HG02588 (cell line): ENCODE measurements around the gene TGFBR2.

Source experiments
- ATAC-seq: cut with Tn5 transposase; IDR thresholded peaks from one replicate; pipeline ENCODE4 v1.9.1; 2021; ENCODE audit warnings: mild to moderate bottlenecking, moderate library complexity; ENCODE audit not compliant: unreplicated experiment

The TGFBR2 gene

DNA sequence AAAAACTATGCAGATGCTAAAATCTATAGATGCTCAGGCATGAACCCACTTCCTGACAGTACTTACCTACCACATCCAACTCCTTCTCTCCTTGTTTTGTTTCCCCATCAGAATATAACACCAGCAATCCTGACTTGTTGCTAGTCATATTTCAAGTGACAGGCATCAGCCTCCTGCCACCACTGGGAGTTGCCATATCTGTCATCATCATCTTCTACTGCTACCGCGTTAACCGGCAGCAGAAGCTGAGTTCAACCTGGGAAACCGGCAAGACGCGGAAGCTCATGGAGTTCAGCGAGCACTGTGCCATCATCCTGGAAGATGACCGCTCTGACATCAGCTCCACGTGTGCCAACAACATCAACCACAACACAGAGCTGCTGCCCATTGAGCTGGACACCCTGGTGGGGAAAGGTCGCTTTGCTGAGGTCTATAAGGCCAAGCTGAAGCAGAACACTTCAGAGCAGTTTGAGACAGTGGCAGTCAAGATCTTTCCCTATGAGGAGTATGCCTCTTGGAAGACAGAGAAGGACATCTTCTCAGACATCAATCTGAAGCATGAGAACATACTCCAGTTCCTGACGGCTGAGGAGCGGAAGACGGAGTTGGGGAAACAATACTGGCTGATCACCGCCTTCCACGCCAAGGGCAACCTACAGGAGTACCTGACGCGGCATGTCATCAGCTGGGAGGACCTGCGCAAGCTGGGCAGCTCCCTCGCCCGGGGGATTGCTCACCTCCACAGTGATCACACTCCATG, 65.3 kb downstream of the TGFBR2 start:
- ATAC-seq, result no peak

DNA sequence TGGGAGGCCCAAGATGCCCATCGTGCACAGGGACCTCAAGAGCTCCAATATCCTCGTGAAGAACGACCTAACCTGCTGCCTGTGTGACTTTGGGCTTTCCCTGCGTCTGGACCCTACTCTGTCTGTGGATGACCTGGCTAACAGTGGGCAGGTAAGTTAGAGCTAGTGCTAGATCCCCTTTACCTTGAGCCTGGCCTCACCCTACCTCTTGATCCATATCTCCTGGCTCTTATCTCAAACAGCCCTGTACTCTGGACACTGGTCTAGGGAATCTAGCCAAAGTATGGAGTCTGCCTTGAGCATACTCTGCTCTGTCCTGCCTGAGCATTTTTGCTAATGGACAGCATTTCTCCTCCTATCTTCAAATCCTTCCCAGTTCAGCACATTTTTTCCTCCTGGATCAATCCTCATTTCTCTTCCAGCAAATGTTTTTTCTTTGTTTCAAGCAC, 65.9 kb downstream of the TGFBR2 start:
- no peak for ATAC-seq

DNA sequence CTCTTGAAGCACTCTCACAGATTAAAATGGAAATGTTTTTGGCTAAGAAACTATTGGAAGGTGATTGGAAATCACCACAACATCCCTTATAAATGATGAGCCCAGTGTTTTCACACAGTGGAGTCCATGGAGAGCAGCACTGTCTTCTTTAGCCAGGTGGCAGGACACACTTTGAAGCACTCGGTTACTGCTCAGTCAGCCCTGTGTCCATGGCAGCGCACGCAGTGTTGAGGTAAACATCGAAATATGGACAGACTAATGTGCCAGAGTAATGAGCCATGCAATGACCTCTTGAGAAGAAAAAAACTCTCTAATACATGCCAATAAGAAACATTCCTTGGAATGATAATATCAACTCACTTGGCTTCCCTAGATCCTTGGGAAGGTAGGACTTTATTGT, 66.6 kb downstream of the TGFBR2 start:
- ATAC-seq, result no peak

- ATAC-seq, result no peak
These were observed 67.3 kb downstream of the TGFBR2 start for GRCh38 chr3:30673425-30674341.

DNA sequence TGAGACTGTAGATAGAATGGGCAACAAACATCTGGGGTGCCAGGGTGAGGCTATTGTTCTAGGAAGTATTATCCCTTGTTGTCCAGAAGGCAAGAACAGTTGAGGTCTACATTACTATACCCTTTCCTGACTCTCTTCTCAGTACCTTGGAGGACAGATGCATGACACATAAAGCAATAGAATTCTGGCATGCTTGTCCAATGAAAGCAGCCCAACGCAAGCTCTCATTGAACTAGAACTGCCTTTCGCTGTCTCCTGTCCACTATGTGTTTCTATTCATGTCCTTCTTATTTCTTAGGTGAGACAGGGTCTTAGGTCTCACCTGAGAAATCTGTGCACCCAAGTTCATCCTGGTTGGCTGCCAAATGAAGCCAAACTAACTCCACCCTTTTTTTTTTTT, 68.6 kb downstream of the TGFBR2 start:
- ATAC-seq, result no peak

GRCh38 chr3:30675774-30676173, 69.4 kb downstream of the TGFBR2 start:
- ATAC-seq, result no peak

DNA sequence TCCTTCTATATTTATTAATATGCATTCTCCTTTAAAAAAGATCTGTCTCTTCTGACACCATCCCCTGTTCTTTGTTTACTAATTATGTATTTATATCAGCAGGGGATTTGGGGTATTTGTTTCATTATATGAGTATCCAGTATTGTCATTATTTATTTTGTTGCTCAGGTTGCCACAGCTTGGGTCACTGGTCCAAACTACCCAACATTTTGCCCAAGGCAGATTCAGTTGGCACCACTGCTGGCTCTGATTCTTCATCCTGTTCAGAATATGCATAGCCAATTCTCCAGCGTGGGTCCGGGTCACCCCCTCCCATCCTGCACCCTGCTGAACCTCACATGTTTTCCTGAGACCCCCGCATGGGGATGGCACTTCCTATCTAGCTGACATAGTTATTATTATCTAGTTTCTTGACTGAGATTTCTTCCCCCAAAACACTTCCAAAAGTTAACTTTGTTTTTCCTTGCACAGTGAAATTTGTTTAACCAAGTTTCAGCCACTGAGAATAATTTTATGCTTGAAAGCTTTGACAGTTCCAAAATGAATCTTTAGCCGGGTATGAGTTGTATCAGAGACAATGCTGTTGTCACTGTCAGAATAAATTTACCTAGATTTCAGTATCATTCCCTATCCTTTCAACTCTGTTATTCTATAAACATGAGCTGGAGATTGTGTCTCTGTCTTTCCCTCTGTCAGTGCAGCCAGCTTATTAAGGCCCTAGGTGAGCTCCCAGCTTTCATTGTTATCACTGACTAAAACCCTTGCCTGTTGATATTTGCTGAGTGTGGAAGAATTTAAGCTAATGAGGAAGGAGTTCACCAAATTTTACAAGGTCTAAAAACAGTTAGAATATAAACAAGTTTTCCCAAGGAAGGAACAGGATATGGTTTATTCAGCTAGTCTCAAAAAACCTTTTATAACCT, 70.3 kb downstream of the TGFBR2 start:
- ATAC-seq, result no peak

DNA sequence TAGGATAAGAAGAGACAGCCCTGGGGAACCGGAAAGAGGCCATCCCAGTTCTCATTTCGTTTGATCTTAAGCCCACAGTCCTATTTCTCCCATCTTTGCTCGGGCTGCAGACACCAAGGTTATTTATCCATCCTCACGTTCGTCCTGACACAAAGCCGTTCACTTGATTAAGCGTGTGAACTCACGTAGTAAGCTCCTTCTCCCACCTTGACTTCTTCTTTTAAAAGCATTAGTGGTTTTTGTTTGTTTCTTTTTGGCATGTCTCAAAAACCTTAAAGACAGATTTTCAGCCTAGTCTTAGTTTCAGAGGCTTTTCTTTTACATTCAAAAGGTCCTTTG, 70.9 kb downstream of the TGFBR2 start:
- no peak for ATAC-seq

GRCh38 chr3:30679045-30679444, 72.6 kb downstream of the TGFBR2 start:
- no peak for ATAC-seq

DNA sequence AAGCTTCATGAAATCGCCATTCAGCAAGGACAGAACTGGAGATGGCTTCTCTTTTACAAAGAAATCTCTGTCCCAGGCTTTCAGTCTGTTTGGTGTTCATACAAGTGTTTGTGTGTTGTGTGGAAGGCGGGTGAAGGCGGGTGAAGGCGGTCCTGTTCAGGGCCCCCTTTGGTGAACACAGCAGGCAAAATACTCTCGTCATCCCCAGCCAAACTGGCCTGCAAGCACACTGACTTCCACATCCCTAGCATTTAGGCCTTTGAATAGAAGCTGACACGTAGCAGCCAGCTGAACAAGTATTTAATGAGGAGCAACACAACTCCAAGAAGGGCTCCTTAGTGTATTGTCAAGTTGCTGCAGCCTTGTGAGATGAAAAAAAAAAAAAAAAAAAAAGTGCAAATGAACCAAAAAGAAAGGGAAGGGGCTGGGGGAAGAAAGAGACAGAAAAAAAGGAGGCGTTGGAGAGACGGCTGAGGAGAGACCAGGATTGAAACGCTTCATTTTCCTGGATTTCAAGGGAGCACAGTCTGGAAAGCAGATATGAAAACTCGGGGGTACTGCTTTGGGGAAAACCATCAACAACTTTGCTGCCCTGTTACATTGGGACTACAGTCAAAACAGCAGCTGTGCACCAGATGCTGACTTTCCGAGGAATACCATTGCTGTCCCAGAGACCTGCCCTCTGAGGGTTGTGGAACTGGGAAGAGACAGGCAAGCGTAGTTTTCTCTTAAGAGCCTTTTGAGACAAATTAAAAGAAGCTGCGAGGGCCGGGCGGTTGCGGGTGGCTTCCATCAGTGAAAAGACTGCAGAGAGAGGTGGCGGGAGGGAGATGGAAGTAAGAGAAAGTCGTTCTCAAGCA, 74.6 kb downstream of the TGFBR2 start:
- ATAC-seq, result no peak

DNA sequence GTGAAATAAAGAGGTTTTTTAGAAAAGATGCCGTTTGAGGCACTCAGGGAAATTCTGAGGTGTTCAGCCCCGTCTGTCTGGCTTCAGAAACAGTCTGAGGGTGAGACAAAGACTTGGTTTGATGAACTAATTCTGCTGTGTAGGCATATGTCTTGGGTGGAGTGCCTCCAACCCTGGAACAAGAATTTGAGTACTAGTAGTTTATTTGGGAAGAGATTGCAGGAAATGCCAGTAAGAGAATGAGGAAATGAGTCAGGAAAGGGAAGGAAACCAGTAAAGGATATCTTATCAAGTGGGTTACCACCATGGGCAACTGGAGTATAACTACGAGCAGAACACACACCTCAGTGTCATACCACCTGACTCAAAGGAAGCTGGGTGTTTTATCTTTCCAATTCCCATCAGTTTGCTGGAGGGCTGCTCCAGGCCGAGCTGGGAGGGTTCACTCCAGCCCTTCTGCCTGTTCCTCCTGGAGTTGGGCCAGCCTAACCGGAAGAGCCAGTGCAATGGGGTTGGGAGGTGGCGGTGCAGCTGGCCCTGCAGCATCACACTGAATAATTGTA, 75.3 kb downstream of the TGFBR2 start:
- no peak for ATAC-seq

DNA sequence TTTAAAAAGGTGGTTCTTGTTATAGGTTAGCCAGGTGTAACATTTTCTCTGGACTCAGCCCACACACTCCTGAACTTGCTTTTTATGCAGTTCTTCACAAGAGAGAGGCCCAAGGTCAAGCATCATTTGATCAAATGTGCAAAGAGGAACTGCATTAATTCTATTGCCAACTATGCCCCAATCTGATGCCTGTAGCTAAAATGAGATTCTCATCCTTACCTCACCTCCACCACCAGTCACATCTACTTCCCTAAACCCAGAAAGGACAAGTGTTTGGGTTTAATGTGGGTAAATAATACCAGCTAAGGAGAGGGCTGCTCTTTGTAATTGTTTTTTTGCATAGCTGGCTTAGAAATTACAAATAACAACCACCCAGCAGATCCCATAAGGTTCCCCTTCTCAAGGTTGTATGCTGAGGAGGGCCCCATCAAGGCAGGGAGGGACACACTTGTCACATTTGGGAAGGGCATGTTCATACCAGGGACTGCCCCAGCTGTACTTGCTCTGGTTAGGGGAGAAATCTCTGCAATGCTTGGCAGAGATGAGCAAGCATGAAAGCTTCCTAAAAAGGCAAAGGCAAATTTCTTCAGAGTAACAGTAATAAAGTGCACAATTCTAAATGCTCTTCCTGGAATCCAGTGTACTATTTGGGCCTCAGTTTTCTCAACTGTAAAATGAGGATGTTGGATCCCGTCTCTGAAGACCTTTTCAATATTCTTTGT, 76.2 kb downstream of the TGFBR2 start:
- no peak for ATAC-seq

DNA sequence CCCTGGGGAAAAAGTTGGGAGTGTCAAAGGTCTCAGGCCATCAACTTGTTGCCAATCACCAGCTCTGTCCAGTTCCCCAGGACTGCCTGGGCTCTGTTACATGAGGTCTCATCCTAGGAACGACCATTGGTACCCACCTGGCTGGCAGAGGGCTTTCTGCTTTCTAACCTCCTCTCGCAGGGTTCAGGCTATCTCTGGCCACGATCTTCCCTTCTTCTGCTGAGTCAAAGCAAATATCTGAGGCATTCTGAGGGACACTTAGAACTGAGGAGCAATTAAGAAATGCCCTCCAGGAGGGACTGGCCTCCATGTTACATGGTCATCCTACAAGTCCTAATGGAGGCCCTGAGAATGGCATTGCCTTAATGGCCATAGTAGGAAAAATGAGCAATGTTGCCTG, 77.4 kb downstream of the TGFBR2 start:
- ATAC-seq, result no peak

DNA sequence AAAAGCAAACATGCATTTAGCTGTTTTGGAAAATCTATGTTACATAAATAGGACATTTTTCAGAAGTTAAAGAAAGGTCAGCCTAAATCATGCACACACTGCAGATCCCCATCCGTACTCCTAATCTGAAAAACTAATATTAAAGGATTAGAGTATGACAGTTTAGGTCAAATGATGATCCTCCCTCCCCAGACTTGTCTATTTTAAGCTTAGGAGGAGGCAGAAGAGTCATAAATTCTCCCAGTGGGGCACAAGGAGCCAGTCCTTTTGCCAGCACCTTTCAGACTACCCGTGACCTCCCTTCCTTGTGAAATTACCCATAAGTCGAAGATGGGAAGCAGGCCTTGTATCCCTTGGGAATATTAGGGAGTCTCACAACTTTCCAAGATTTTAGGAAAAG, 78.0 kb downstream of the TGFBR2 start:
- no peak for ATAC-seq

DNA sequence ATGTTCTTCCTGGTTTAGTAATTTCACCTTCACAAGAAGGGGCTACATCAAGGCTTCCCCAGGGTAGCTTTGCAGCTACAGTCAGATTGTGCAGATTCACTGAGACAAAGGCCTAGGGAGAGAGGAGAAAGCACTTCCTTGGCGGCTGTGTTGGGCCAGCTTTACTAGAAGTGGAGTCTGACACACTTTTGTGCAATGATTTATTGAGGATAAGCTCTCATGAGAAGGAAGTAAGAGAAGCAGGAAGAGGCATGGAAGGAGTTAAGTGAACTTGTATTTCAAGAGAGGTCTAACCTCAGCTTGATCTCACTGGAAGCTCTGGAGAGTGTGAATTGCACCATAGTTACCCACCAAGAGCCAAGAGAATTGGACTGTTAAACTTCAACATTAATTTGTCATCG, 78.9 kb downstream of the TGFBR2 start:
- no peak for ATAC-seq

GRCh38 chr3:30686176-30686575, 79.8 kb downstream of the TGFBR2 start:
- no peak for ATAC-seq

- no peak for ATAC-seq
These were observed 80.4 kb downstream of the TGFBR2 start for GRCh38 chr3:30686799-30687198.

GRCh38 chr3:30687930-30688570, 81.6 kb downstream of the TGFBR2 start:
- ATAC-seq, result no peak
